Tibial nerve (tissue), 4 donors: ENCODE data around the gene SMIM17. TPM values are rescaled to one million over a fixed set of nuclear protein-coding genes. Genes with fewer than 3 reads are reported as not detected.

ENCODE experiments used
- DNase-seq, 2 donors: peaks; one replicate each; pipeline ENCODE4 v3.0.0-alpha.2; 2019; ENCODE audit warnings: low spot score in 2 of 2
- H3K27ac ChIP-seq, 4 donors: fragments of 200-600 bp; sonication (generic) in 3 of 4; one replicate each; pipeline ENCODE4 v1.5.1; 2017 to 2019; ENCODE audit warnings: mild to moderate bottlenecking in 1 of 4
- H3K27me3 ChIP-seq, 2 donors: fragments of 200-600 bp; sonication (generic) in 1 of 2; one replicate each; pipeline versions ENCODE4 v1.5.1 to v1.6.0; 2017 to 2019
- H3K36me3 ChIP-seq, 3 donors: fragments of 200-600 bp; sonication (generic); one replicate each; pipeline ENCODE4 v1.5.1; 2018 to 2019
- H3K4me1 ChIP-seq, 4 donors: fragments of 200-600 bp; sonication (generic) in 3 of 4; one replicate each; pipeline ENCODE4 v1.5.1; 2017 to 2019
- H3K4me3 ChIP-seq, 4 donors: fragments of 200-600 bp; sonication (generic) in 3 of 4; one replicate each; pipeline ENCODE4 v1.5.1; 2017 to 2019; ENCODE audit warnings: mild to moderate bottlenecking in 1 of 4, moderate library complexity in 1 of 4
- H3K9me3 ChIP-seq, 4 donors: fragments of 200-600 bp; sonication (generic) in 3 of 4; one replicate each; pipeline ENCODE4 v1.5.1; 2017 to 2019
- CTCF ChIP-seq, 5 experiments: fragments of 200-600 bp in 3 of 5; fragments of 450-650 bp in 2 of 5; sonication (generic) in 3 of 5; IDR thresholded peaks; one replicate each; pipeline ENCODE4 v1.5.1; 2016 to 2019; ENCODE audit warnings: antibody characterized with exemption in 5 of 5, mild to moderate bottlenecking in 3 of 5, moderate library complexity in 2 of 5
- EP300 ChIP-seq, 2 donors: sonication (generic); formaldehyde crosslinking; IDR thresholded peaks; one replicate each; pipeline ENCODE4 v1.6.1; 2017; ENCODE audit warnings: antibody characterized with exemption in 2 of 2, mild to moderate bottlenecking in 1 of 2
- POLR2A ChIP-seq, 2 donors: fragments of 450-650 bp; IDR thresholded peaks; one replicate each; pipeline ENCODE4 v1.6.1; 2017; ENCODE audit warnings: antibody characterized with exemption in 2 of 2, mild to moderate bottlenecking in 2 of 2, moderate library complexity in 2 of 2
- WGBS, 2 donors: methylation state at CpG; one replicate each; pipeline ENCODE4 v1.1.5; 2018; 5-methylcytosine and 5-hydroxymethylcytosine counted together
- total RNA-seq, 4 donors: library from RNA; depleted of rRNA; stranded (reverse); fragments of >200 nt; gene quantifications; one replicate each; pipeline ENCODE4 v1.1.0, GENCODE V29; 2016

Gene SMIM17
- total RNA-seq, 4 donors from 2014 or later: 0.60 to 0.84 (median 0.78) TPM; not detected in 1

- H3K9me3 ChIP-seq: peaks cover 0 to 4% (median 0%) of the 10 kb centered on the region in 4 donors
- no peaks in the 10 kb centered on the region for H3K4me1 ChIP-seq
- no peak overlapping the region for H3K4me3 ChIP-seq
- no peaks in the 10 kb centered on the region for H3K27me3 ChIP-seq
- H3K27ac ChIP-seq: no peak overlapping the region
- no peak for DNase-seq
- peaks cover 0 to 10% (median 0%) of the 10 kb centered on the region in 3 donors for H3K36me3 ChIP-seq
- 81 to 85% methylated on average over 8 of the region's 8 CpGs for WGBS, 2 donors
- TF ChIP-seq CTCF (IDR thresholded peaks at IDR 0.05) (no peak), POLR2A (IDR thresholded peaks at IDR 0.05) (no peak), EP300 (IDR thresholded peaks at IDR 0.05) (no peak)
Measured at GRCh38 chr19:56687031-56687430, 44.1 kb downstream of the SMIM17 start.

GRCh38 chr19:56689198-56689597 lies 46.2 kb downstream of the SMIM17 start:
- Histone ChIP-seq H3K9me3 (peaks cover 0 to 11% (median 0%) of the 10 kb centered on the region in 4 donors), H3K4me3 (no peak overlapping the region), H3K27ac (no peak overlapping the region), H3K36me3 (peaks cover 0 to 10% (median 0%) of the 10 kb centered on the region in 3 donors), H3K27me3 (no peaks in the 10 kb centered on the region), H3K4me1 (no peaks in the 10 kb centered on the region)
- DNase-seq: no peak
- no peak for TF ChIP-seq EP300 (IDR thresholded peaks at IDR 0.05)
- no peak for TF ChIP-seq CTCF (IDR thresholded peaks at IDR 0.05)
- TF ChIP-seq POLR2A (IDR thresholded peaks at IDR 0.05): no peak
- WGBS, 2 donors: 66 to 73% methylated on average over 10 of the region's 10 CpGs

GRCh38 chr19:56690670-56691069 lies 47.7 kb downstream of the SMIM17 start:
- TF ChIP-seq EP300 (IDR thresholded peaks at IDR 0.05) (no peak), CTCF (IDR thresholded peaks at IDR 0.05) (no peak), POLR2A (IDR thresholded peaks at IDR 0.05) (no peak)
- peaks cover 0 to 11% (median 0%) of the 10 kb centered on the region in 4 donors for H3K9me3 ChIP-seq
- no peaks in the 10 kb centered on the region for H3K27me3 ChIP-seq
- no peak for DNase-seq
- no peak overlapping the region for H3K4me3 ChIP-seq
- H3K4me1 ChIP-seq: no peaks in the 10 kb centered on the region
- no peak overlapping the region for H3K27ac ChIP-seq
- peaks cover 0 to 7% (median 0%) of the 10 kb centered on the region in 3 donors for H3K36me3 ChIP-seq
- WGBS, 2 donors: 73 to 79% methylated on average over 10 of the region's 10 CpGs

- TF ChIP-seq POLR2A (IDR thresholded peaks at IDR 0.05) (no peak), CTCF (IDR thresholded peaks at IDR 0.05) (no peak), EP300 (IDR thresholded peaks at IDR 0.05) (no peak)
- DNase-seq: no peak
- Histone ChIP-seq H3K27ac (no peak overlapping the region), H3K4me1 (no peaks in the 10 kb centered on the region), H3K36me3 (no peaks in the 10 kb centered on the region), H3K9me3 (peaks cover 0 to 11% (median 0%) of the 10 kb centered on the region in 4 donors), H3K4me3 (no peak overlapping the region), H3K27me3 (no peaks in the 10 kb centered on the region)
- WGBS, 2 donors: 66 to 78% methylated on average over 8 of the region's 8 CpGs
Measured at GRCh38 chr19:56692206-56692895, 49.4 kb downstream of the SMIM17 start.

- no peak for DNase-seq
- no peaks in the 10 kb centered on the region for H3K36me3 ChIP-seq
- WGBS, 2 donors: 69 to 74% methylated on average over 3 of the region's 3 CpGs
- H3K27ac ChIP-seq: no peak overlapping the region
- H3K4me1 ChIP-seq: no peaks in the 10 kb centered on the region
- no peak for TF ChIP-seq EP300 (IDR thresholded peaks at IDR 0.05)
- TF ChIP-seq POLR2A (IDR thresholded peaks at IDR 0.05): no peak
- TF ChIP-seq CTCF (IDR thresholded peaks at IDR 0.05): no peak
- H3K27me3 ChIP-seq: no peaks in the 10 kb centered on the region
- no peak overlapping the region for H3K4me3 ChIP-seq
- H3K9me3 ChIP-seq: peaks cover 0 to 9% (median 0%) of the 10 kb centered on the region in 4 donors
Measured at GRCh38 chr19:56699552-56699951, 56.6 kb downstream of the SMIM17 start.
